A549 (cell line): ENCODE results near the gene NELFA. TPM values are rescaled to one million over a fixed set of nuclear protein-coding genes. Genes with fewer than 3 reads are reported as not detected.

Source experiments
- ATAC-seq, 2 experiments: fragments of 200-7000 bp in 1 of 2; fragments of >200 bp in 1 of 2; cut with Nextera tagmentation in 1 of 2; cut with Tn5 transposase in 1 of 2; 3 replicates each; pipeline versions ENCODE4 v1.8.0 to v1.9.1; 2018 to 2020; ENCODE audit warnings: mild to moderate bottlenecking in 1 of 2, moderate library complexity in 1 of 2
- CTCF ChIA-PET: fragments of 300-600 bp; sonication (Branson Sonifier 250); formaldehyde crosslinking; extraction: SDS; loops from one replicate; lab custom pipeline; 2021; ENCODE audit warnings: antibody characterized with exemption, inconsistent platforms; lab: Yijun Ruan, JAX
- POLR2A ChIA-PET: fragments of 350-600 bp; formaldehyde crosslinking; extraction: SDS; loops from one replicate; lab custom pipeline; 2021; ENCODE audit warnings: antibody characterized with exemption, inconsistent platforms; lab: Yijun Ruan, JAX
- DNase-seq, 2 experiments: peaks; one replicate each; pipeline versions ENCODE4 v3.0.0 to v3.0.0-alpha.2; 2011 to 2016; ENCODE audit warnings: low read depth in 1 of 2, low spot score in 1 of 2
- FAIRE-seq: peaks from 2 replicates; lab custom pipeline; 2011; peaks lifted over from hg19 to GRCh38; lab: Jason Lieb, UNC
- H3K27ac ChIP-seq, 2 experiments: fragments of >200 bp; sonication (Bioruptor Twin); formaldehyde crosslinking; 3 replicates each; pipeline ENCODE4 v1.5.1; 2016 to 2017
- H3K4me1 ChIP-seq: fragments of >200 bp; sonication (Bioruptor Twin); formaldehyde crosslinking; 3 replicates; pipeline ENCODE4 v1.6.1; 2016
- H3K4me2 ChIP-seq: fragments of >200 bp; sonication (Bioruptor Twin); formaldehyde crosslinking; 3 replicates; pipeline ENCODE4 v1.6.1; 2016
- H3K4me3 ChIP-seq: fragments of >200 bp; sonication (Bioruptor Twin); formaldehyde crosslinking; 3 replicates; pipeline ENCODE4 v1.5.1; 2016
- H3K9me3 ChIP-seq: fragments of >200 bp; sonication (Bioruptor Twin); formaldehyde crosslinking; 3 replicates; pipeline ENCODE4 v1.6.1; 2016
- BCL3 ChIP-seq: fragments of >200 bp; sonication (Bioruptor Twin); formaldehyde crosslinking; IDR thresholded peaks from 3 replicates; pipeline ENCODE4 v1.6.1; 2016
- BHLHE40 ChIP-seq: IDR thresholded peaks from 2 replicates; pipeline ENCODE4 v1.6.1; 2012; ENCODE audit warnings: low read depth, low read length, inconsistent platforms
- CBX8 ChIP-seq: fragments of 200-600 bp; sonication (generic); IDR thresholded peaks from 2 replicates; pipeline ENCODE4 v1.6.1; 2016
- CEBPB ChIP-seq, 2 experiments: fragments of >200 bp in 1 of 2; sonication (Bioruptor Twin) in 1 of 2; formaldehyde crosslinking in 1 of 2; IDR thresholded peaks; 2 replicates each; pipeline ENCODE4 v1.6.1; 2012 to 2016
- CHD2 ChIP-seq: fragments of 150-350 bp; IDR thresholded peaks from 2 replicates; pipeline ENCODE4 v1.6.1; 2014; ENCODE audit warnings: low read length; ENCODE audit not compliant: partially characterized antibody
- CHD4 ChIP-seq: fragments of 200-600 bp; sonication (generic); IDR thresholded peaks from 2 replicates; pipeline ENCODE4 v1.6.1; 2016; ENCODE audit warnings: antibody characterized with exemption, mild to moderate bottlenecking, borderline replicate concordance
- EHF ChIP-seq: fragments of 250-450 bp; sonication (Bioruptor Pico); IDR thresholded peaks from 2 replicates; pipeline ENCODE4 v1.5.0; 2020; ENCODE audit warnings: mild to moderate bottlenecking
- FOXS1 ChIP-seq: fragments of 250-450 bp; sonication (Bioruptor Pico); IDR thresholded peaks from 2 replicates; pipeline ENCODE4 v1.5.0; 2020; ENCODE audit warnings: mild to moderate bottlenecking, moderate library complexity
- GATA3 ChIP-seq: IDR thresholded peaks from 2 replicates; pipeline ENCODE4 v1.6.1; 2012; ENCODE audit warnings: borderline replicate concordance
- HDAC2 ChIP-seq: fragments of 200-600 bp; sonication (generic); IDR thresholded peaks from 2 replicates; pipeline ENCODE4 v1.6.1; 2016
- HMGXB4 ChIP-seq: fragments of 250-450 bp; sonication (Bioruptor Pico); IDR thresholded peaks from 2 replicates; pipeline ENCODE4 v1.5.0; 2021; ENCODE audit warnings: mild to moderate bottlenecking, moderate library complexity, borderline replicate concordance
- JUN ChIP-seq, 2 experiments: fragments of >200 bp; sonication (Bioruptor Twin); formaldehyde crosslinking; IDR thresholded peaks; 2 replicates in 1 of 2; 3 replicates in 1 of 2; pipeline ENCODE4 v1.6.1; 2016 to 2017
- JUNB ChIP-seq: fragments of >200 bp; sonication (Bioruptor Twin); formaldehyde crosslinking; IDR thresholded peaks from 2 replicates; pipeline ENCODE4 v1.6.1; 2016
- KDM1A ChIP-seq: fragments of 200-600 bp; sonication (generic); IDR thresholded peaks from 2 replicates; pipeline ENCODE4 v1.6.1; 2016; ENCODE audit warnings: low read depth, mild to moderate bottlenecking
- KDM5A ChIP-seq: fragments of 200-600 bp; sonication (generic); IDR thresholded peaks from 2 replicates; pipeline ENCODE4 v1.6.1; 2016; ENCODE audit warnings: antibody characterized with exemption, mild to moderate bottlenecking
- MYC ChIP-seq: IDR thresholded peaks from 2 replicates; pipeline ENCODE4 v1.6.1; 2012; ENCODE audit warnings: mild to moderate bottlenecking, inconsistent platforms, low read length, improper control_type of control experiment, borderline replicate concordance
- NPAS2 ChIP-seq: fragments of 250-450 bp; sonication (Bioruptor Pico); IDR thresholded peaks from 2 replicates; pipeline ENCODE4 v1.8.0; 2022; ENCODE audit warnings: mild to moderate bottlenecking, moderate library complexity, borderline replicate concordance
- PBX3 ChIP-seq: IDR thresholded peaks from 2 replicates; pipeline ENCODE4 v1.6.1; 2012
- PHF8 ChIP-seq: fragments of 200-600 bp; sonication (generic); IDR thresholded peaks from 2 replicates; pipeline ENCODE4 v1.6.1; 2016; ENCODE audit warnings: low read depth, mild to moderate bottlenecking, antibody characterized with exemption, moderate library complexity, borderline replicate concordance
- POLR2A ChIP-seq: IDR thresholded peaks from 2 replicates; pipeline ENCODE4 v1.6.1; 2012; ENCODE audit warnings: mild to moderate bottlenecking, low read length
- RAD21 ChIP-seq, 2 experiments: fragments of >200 bp in 1 of 2; sonication (Bioruptor Twin) in 1 of 2; formaldehyde crosslinking in 1 of 2; IDR thresholded peaks in 1 of 2; conservative IDR thresholded peaks in 1 of 2; 2 replicates in 1 of 2; 3 replicates in 1 of 2; pipeline ENCODE4 v1.6.1; 2012 to 2018; ENCODE audit warnings: inconsistent platforms in 1 of 2
- TP53 ChIP-seq: fragments of 250-450 bp; sonication (Bioruptor Pico); IDR thresholded peaks from 2 replicates; pipeline ENCODE4 v1.5.0; 2021; ENCODE audit warnings: mild to moderate bottlenecking, moderate library complexity
- ZC3H11A ChIP-seq: fragments of 450-650 bp; IDR thresholded peaks from 2 replicates; pipeline ENCODE4 v1.6.1; 2014; ENCODE audit warnings: antibody characterized with exemption, mild to moderate bottlenecking
- ZFP36 ChIP-seq: fragments of 450-650 bp; IDR thresholded peaks from 2 replicates; pipeline ENCODE4 v1.6.1; 2014; ENCODE audit warnings: borderline replicate concordance; ENCODE audit not compliant: partially characterized antibody
- WGBS: methylation state at CpG from one replicate; pipeline ENCODE4 v1.1.6; 2017; ENCODE audit errors: missing lambda C conversion rate; 5-methylcytosine and 5-hydroxymethylcytosine counted together
- polyA plus RNA-seq, 4 experiments: library from polyadenylated mRNA; depleted of rRNA in 3 of 4; stranded (reverse); fragments of >200 nt; fragmentation: RNase III in 1 of 4; extraction: RNeasy Plus Mini Kit Qiagen cat#74134 plus additional on column Dnase treatment in 1 of 4; gene quantifications; 2 replicates in 3 of 4; 3 replicates in 1 of 4; pipeline ENCODE4 v1.2.3, GENCODE V29; 2011 to 2017
- TF ChIP-seq, protein P1 (sequence below): fragments of 150-350 bp; IDR thresholded peaks from 2 replicates; pipeline ENCODE4 v1.6.1; 2014; ENCODE audit warnings: low read depth, mild to moderate bottlenecking, low read length

NELFA gene
- polyA plus RNA-seq, 2 of the 4 experiments (the other 2 are of a cell fraction) = 11.1 to 18.3 TPM

DNA sequence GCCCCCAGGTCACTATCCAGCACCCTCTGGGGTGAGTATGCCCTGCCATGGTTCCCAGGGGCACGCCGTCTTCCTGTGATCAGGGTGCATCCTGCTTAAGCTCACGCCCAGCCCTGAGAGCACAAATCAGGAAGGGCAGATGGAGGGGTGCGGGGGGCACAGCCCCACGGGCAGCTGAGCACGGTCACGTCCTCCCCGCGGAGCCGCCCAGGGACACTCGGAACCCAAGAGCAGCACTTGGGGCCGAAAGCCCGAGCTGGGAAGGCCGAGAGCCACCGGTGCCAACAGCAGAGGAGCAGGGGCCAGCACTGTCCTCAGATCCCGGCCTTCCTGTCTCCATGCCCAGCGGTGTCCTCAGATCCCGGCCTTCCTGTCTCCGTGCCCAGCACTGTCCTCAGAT is 21.5 kb downstream of the NELFA start:
- no peak for FAIRE-seq

DNA sequence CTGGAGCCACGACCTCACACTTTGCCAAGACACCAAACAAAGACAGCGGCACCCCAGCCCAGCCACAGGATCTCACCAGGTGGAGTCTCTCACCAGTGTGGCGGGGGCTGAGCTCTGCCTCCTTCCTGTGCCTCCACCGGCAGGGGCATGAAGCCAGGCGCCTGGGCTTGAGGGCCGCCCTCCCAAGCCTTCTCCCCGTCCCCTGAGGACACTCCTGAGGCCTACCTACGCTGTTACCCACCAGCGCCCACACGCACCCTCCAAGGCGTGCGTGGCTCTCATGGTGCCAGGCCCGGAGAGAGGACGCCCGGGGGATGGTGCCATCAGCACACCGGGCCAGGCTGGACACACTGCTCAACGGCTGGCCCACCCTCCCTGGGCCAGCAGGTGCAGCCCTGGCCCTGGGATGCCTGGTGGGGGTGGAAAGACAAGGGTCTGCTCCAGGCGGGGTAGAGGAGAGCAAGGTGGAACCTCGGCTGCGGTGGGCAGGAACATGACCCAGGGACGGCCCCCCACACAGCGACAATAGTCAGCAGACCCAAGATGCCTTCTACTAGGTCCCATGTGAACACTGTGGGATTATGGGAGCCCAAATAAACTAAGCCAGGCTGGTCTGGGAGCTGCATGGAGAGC is 22.1 kb downstream of the NELFA start:
- POLR2A ChIA-PET = no interaction called here
- 92% methylated on average over 17 of the region's 22 CpGs for WGBS
- FAIRE-seq (no peak), DNase-seq (no peak), ATAC-seq (peak in 1 of 2 experiments; percentile 5; a peak in 2 of 6 replicates)
- no peak for TF ChIP-seq NPAS2 (CRISPR knock-in tag)
- TF ChIP-seq ZC3H11A = no peak
- TF ChIP-seq KDM5A = no peak
- no peak for TF ChIP-seq RAD21 (conservative IDR thresholded peaks at IDR 0.05 in 1 of 2, IDR thresholded peaks at IDR 0.05 in 1 of 2)
- no peak for TF ChIP-seq HMGXB4 (CRISPR knock-in tag)
- no peak for TF ChIP-seq POLR2A
- Histone ChIP-seq H3K4me1 (peaks cover 8% of the 10 kb centered on the region), H3K9me3 (no peaks in the 10 kb centered on the region), H3K4me2 (no peak overlapping the region), H3K4me3 (no peak overlapping the region), H3K27ac (no peak overlapping the region)
- CTCF ChIA-PET = interaction anchor here (0.6 to 1.4 kb wide), 3 partner anchors 9 to 151 kb away, joined by 3 read pairs; no protein-coding TSS in a partner anchor

More for the DNA sequence above, 21.5 kb downstream of the NELFA start:
- Histone ChIP-seq H3K4me3 (no peak overlapping the region), H3K4me1 (peaks cover 2% of the 10 kb centered on the region), H3K27ac (no peak overlapping the region), H3K9me3 (no peaks in the 10 kb centered on the region), H3K4me2 (no peak overlapping the region)
- CTCF ChIA-PET = interaction anchor here (0.8 to 1.4 kb wide), 2 partner anchors 9 to 17 kb away, joined by 3 read pairs; no protein-coding TSS in a partner anchor
- 93% methylated on average over 11 of the region's 19 CpGs for WGBS
- TF ChIP-seq CHD4 (no peak), CBX8 (no peak), PHF8 (no peak), PBX3 (no peak), FOXS1 (CRISPR knock-in tag) (no peak)
- ATAC-seq = no peak
- DNase-seq = no peak
- POLR2A ChIA-PET = no interaction called here

GRCh38 chr4:1985780-1986577 is 22.8 kb downstream of the NELFA start:
- no peak overlapping the region for H3K4me2 ChIP-seq
- ChIA-PET POLR2A (no interaction called here), CTCF (interaction anchor here (0.6 kb wide), 1 partner anchor 152 kb away, joined by 3 read pairs; no protein-coding TSS in a partner anchor)
- H3K9me3 ChIP-seq = no peaks in the 10 kb centered on the region
- H3K27ac ChIP-seq = no peak overlapping the region
- no peak overlapping the region for H3K4me3 ChIP-seq
- H3K4me1 ChIP-seq = peaks cover 8% of the 10 kb centered on the region
- no peak for FAIRE-seq
- no peak for DNase-seq
- WGBS = 100% methylated on average over 7 of the region's 54 CpGs
- ATAC-seq = no peak; a peak in 1 of 6 replicates
- TF ChIP-seq PHF8 (no peak), BHLHE40 (no peak), EHF (CRISPR knock-in tag) (no peak), MYC (no peak), HDAC2 (no peak), ZC3H11A (no peak), JUN (IDR thresholded peaks at IDR 0.05) (no peak), CHD2 (no peak), GATA3 (no peak), HMGXB4 (CRISPR knock-in tag) (no peak), CEBPB (IDR thresholded peaks at IDR 0.05) (no peak), BCL3 (no peak), ZFP36 (no peak), JUNB (no peak), KDM1A (no peak), TP53 (CRISPR knock-in tag) (no peak)
- TF ChIP-seq, protein P1, sequence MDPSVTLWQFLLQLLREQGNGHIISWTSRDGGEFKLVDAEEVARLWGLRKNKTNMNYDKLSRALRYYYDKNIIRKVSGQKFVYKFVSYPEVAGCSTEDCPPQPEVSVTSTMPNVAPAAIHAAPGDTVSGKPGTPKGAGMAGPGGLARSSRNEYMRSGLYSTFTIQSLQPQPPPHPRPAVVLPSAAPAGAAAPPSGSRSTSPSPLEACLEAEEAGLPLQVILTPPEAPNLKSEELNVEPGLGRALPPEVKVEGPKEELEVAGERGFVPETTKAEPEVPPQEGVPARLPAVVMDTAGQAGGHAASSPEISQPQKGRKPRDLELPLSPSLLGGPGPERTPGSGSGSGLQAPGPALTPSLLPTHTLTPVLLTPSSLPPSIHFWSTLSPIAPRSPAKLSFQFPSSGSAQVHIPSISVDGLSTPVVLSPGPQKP = no peak
